GM18517 (cell line): Measurements from ENCODE around the gene AGER.

ENCODE experiments used
- ATAC-seq: cut with Tn5 transposase; IDR thresholded peaks from one replicate; pipeline ENCODE4 v1.9.1; 2021; ENCODE audit warnings: mild to moderate bottlenecking, moderate library complexity; ENCODE audit not compliant: unreplicated experiment

AGER gene

GRCh38 chr6:32173051-32173727, 10.9 kb downstream of the AGER start:
- no peak for ATAC-seq

GRCh38 chr6:32171234-32171633, 12.8 kb downstream of the AGER start:
- no peak for ATAC-seq

GRCh38 chr6:32170294-32170693, 13.8 kb downstream of the AGER start:
- ATAC-seq = no peak

GRCh38 chr6:32168807-32169591, 15.1 kb downstream of the AGER start:
- ATAC-seq = no peak

- no peak for ATAC-seq
These were observed 15.7 kb downstream of the AGER start for GRCh38 chr6:32168350-32168749.

- ATAC-seq = no peak
These were observed 16.2 kb downstream of the AGER start for GRCh38 chr6:32167761-32168262.

- no peak for ATAC-seq
These were observed 16.8 kb downstream of the AGER start for GRCh38 chr6:32167154-32167760.

GRCh38 chr6:32166411-32167061, 17.5 kb downstream of the AGER start:
- ATAC-seq = no peak

- ATAC-seq = no peak
These were observed 19.8 kb downstream of the AGER start, which contains the start of gene EGFL8 for GRCh38 chr6:32164295-32164694. Gene EGFL8 (plus strand): TSS chr6:32164595. CDS start chr6:32166166, 1,571 bp downstream.

- ATAC-seq = no peak
These were observed 20.3 kb downstream of the AGER start for GRCh38 chr6:32163559-32164258.

GRCh38 chr6:32158052-32158451, 26.0 kb downstream of the AGER start:
- no peak for ATAC-seq

- ATAC-seq = no peak
These were observed 27.2 kb downstream of the AGER start for GRCh38 chr6:32156891-32157290.

GRCh38 chr6:32154514-32155161, 29.4 kb downstream of the AGER start:
- ATAC-seq = no peak

GRCh38 chr6:32153564-32154513, 30.2 kb downstream of the AGER start, which contains the start of gene PPT2:
Gene PPT2 (plus strand): TSS chr6:32154141. CDS start chr6:32154595, 454 bp downstream.
- no peak for ATAC-seq

GRCh38 chr6:32152769-32153563, 31.1 kb downstream of the AGER start:
- no peak for ATAC-seq

- ATAC-seq = no peak
These were observed 31.9 kb downstream of the AGER start, which contains the start of gene PRRT1 for GRCh38 chr6:32151863-32152768. Gene PRRT1 (minus strand): TSS chr6:32151939. CDS start chr6:32151827, 112 bp downstream.
